MM.1S (cell line): ENCODE data around the gene NAA25.
"Not testable (repeated sequence)": the region's sequence is repeated elsewhere in the genome, so short reads cannot be mapped to it uniquely, and the experiment has no call there.

Source experiments
- DNase-seq: peaks from one replicate; pipeline ENCODE4 v3.0.0-alpha.2; 2015
- H2AFZ ChIP-seq: fragments of 300-600 bp; sonication (generic); 2 replicates; pipeline ENCODE4 v1.6.0; 2016; ENCODE audit warnings: antibody characterized with exemption, low read length
- H3F3A ChIP-seq: fragments of 300-600 bp; sonication (generic); 2 replicates; pipeline ENCODE4 v1.6.1; 2016; ENCODE audit warnings: mild to moderate bottlenecking, antibody characterized with exemption, low read length, moderate library complexity, mixed read lengths; ENCODE audit not compliant: insufficient read depth
- H3K27ac ChIP-seq: fragments of 300-600 bp; sonication (generic); 2 replicates; pipeline ENCODE4 v1.5.1; 2016; ENCODE audit warnings: mild to moderate bottlenecking, low read length
- H3K27me3 ChIP-seq: fragments of 300-600 bp; sonication (generic); replicated peaks from 2 replicates; pipeline ENCODE4 v1.6.0; 2016; ENCODE audit warnings: low read length; ENCODE audit not compliant: insufficient read depth
- H3K36me3 ChIP-seq: fragments of 300-600 bp; sonication (generic); replicated peaks from 2 replicates; pipeline ENCODE4 v1.6.1; 2016; ENCODE audit warnings: mild to moderate bottlenecking, low read length, mixed read lengths; ENCODE audit not compliant: insufficient read depth
- H3K4me1 ChIP-seq: fragments of 300-600 bp; sonication (generic); 2 replicates; pipeline ENCODE4 v1.6.1; 2016; ENCODE audit warnings: low read length, mixed read lengths
- H3K4me2 ChIP-seq: fragments of 300-600 bp; sonication (generic); 2 replicates; pipeline ENCODE4 v1.6.0; 2016; ENCODE audit warnings: low read depth, low read length
- H3K4me3 ChIP-seq: fragments of 300-600 bp; sonication (generic); 2 replicates; pipeline ENCODE4 v1.5.1; 2016; ENCODE audit warnings: low read length, mixed read lengths
- H3K79me2 ChIP-seq: fragments of 300-600 bp; sonication (generic); 2 replicates; pipeline ENCODE4 v1.6.1; 2016; ENCODE audit warnings: mixed run types, low read length, mixed read lengths
- H3K9ac ChIP-seq: fragments of 300-600 bp; sonication (generic); 2 replicates; pipeline ENCODE4 v1.6.1; 2016; ENCODE audit warnings: low read length, mixed read lengths
- H3K9me2 ChIP-seq: fragments of 300-600 bp; sonication (generic); replicated peaks from 2 replicates; pipeline ENCODE4 v1.6.1; 2016; ENCODE audit warnings: mild to moderate bottlenecking, low read length, mixed read lengths; ENCODE audit not compliant: insufficient read depth
- H3K9me3 ChIP-seq: fragments of 300-600 bp; sonication (generic); replicated peaks from 2 replicates; pipeline ENCODE4 v1.6.1; 2016; ENCODE audit warnings: mild to moderate bottlenecking, low read length, mixed read lengths; ENCODE audit not compliant: insufficient read depth
- H4K20me1 ChIP-seq: fragments of 300-600 bp; sonication (generic); 2 replicates; pipeline ENCODE4 v1.6.1; 2016; ENCODE audit warnings: mild to moderate bottlenecking, low read length, moderate library complexity, mixed read lengths; ENCODE audit not compliant: insufficient read depth
- EZH2 ChIP-seq: fragments of 300-600 bp; sonication (generic); optimal IDR thresholded peaks from 2 replicates; pipeline ENCODE3; 2017; ENCODE audit warnings: low read depth, mild to moderate bottlenecking, antibody characterized with exemption, low read length, mixed read lengths
- EZH2phosphoT487 ChIP-seq: fragments of 300-600 bp; sonication (generic); IDR thresholded peaks from 2 replicates; pipeline ENCODE4 v1.6.1; 2018; ENCODE audit warnings: antibody characterized with exemption, low read length
- TF ChIP-seq, protein P1 (sequence below): fragments of 300-600 bp; sonication (generic); IDR thresholded peaks from 2 replicates; pipeline ENCODE4 v1.5.1; 2016; ENCODE audit warnings: antibody characterized with exemption, low read length, mixed read lengths

Gene NAA25

DNA sequence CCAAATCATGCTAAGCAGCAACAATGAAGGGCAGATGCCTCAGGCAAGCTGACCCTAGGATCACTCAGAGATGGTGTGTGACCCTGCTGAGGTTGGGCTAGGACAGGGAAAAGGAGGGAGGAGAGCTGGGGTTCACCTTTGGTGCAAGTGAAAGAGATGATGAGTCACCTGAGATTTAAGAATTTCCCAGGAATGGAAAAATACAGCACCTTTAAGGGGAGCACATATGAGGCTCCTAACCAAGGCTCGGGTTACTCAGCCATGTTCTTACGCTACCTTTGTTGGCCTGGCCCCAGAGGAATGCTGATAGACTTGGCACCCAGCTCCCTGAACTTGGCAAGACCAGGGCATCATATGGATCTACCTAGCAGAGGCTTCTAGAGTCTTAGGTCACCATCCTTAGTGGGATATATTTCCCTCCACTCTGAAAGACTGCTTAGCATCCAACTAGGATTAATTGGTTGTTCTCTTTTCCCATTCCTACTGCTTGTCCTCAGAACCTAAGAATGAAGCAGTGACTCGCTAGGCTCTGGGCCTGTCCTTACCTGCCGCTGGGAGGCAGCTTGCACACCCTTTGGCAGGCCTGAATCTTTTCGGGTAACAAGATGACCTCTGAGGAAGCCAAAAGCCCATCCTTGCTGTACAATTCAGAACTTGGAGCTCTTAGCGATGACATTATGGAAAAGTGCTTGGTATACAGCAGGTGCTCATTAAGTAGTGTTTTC, 4.0 kb upstream of the NAA25 start:
- H3F3A ChIP-seq: no peaks in the 10 kb centered on the region
- no peaks in the 10 kb centered on the region; the same call in 1 of the 2 replicates for H3K4me1 ChIP-seq
- no peaks in the 10 kb centered on the region for H4K20me1 ChIP-seq
- H3K9ac ChIP-seq: no peak overlapping the region
- H3K36me3 ChIP-seq: no peaks in the 10 kb centered on the region
- TF ChIP-seq EZH2phosphoT487: no peak
- TF ChIP-seq, protein P1, sequence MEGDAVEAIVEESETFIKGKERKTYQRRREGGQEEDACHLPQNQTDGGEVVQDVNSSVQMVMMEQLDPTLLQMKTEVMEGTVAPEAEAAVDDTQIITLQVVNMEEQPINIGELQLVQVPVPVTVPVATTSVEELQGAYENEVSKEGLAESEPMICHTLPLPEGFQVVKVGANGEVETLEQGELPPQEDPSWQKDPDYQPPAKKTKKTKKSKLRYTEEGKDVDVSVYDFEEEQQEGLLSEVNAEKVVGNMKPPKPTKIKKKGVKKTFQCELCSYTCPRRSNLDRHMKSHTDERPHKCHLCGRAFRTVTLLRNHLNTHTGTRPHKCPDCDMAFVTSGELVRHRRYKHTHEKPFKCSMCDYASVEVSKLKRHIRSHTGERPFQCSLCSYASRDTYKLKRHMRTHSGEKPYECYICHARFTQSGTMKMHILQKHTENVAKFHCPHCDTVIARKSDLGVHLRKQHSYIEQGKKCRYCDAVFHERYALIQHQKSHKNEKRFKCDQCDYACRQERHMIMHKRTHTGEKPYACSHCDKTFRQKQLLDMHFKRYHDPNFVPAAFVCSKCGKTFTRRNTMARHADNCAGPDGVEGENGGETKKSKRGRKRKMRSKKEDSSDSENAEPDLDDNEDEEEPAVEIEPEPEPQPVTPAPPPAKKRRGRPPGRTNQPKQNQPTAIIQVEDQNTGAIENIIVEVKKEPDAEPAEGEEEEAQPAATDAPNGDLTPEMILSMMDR: no peak
- H2AFZ ChIP-seq: no peak overlapping the region
- H3K9me3 ChIP-seq: no peaks in the 10 kb centered on the region
- DNase-seq: no peak
- H3K9me2 ChIP-seq: no peaks in the 10 kb centered on the region
- no peaks in the 10 kb centered on the region for H3K27me3 ChIP-seq
- no peak overlapping the region for H3K4me2 ChIP-seq
- peaks cover 12% of the 10 kb centered on the region for H3K79me2 ChIP-seq
- no peak overlapping the region for H3K4me3 ChIP-seq
- no peak overlapping the region for H3K27ac ChIP-seq

DNA sequence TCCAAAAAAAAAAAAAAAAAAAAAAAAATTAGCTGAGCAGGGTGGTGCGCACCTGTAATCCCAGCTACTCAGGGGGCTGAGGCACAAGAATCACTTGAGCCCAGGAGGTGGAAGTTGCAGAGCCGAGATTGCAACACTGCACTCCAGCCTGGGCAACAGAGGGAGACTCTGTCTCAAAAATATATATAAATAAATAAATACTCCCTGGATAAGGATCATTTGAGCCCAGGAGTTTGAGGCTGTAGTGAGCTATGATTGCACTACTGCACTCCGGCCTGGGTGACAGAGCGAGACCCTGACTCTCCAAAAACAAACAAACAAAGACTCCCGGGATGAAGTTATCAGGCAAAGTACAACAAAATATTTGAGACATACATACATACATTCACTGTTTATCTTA, 3.3 kb upstream of the NAA25 start:
- no peaks in the 10 kb centered on the region for H3K9me2 ChIP-seq
- H3K36me3 ChIP-seq: no peaks in the 10 kb centered on the region
- no peaks in the 10 kb centered on the region for H3K9me3 ChIP-seq
- no peaks in the 10 kb centered on the region; the same call in 1 of the 2 replicates for H3K4me1 ChIP-seq
- H3F3A ChIP-seq: no peaks in the 10 kb centered on the region
- no peak overlapping the region for H3K27ac ChIP-seq
- no peak overlapping the region for H3K4me2 ChIP-seq
- no peaks in the 10 kb centered on the region for H3K27me3 ChIP-seq
- H3K4me3 ChIP-seq: no peak overlapping the region
- no peak overlapping the region for H2AFZ ChIP-seq
- DNase-seq: no peak
- TF ChIP-seq, protein P1: no peak
- TF ChIP-seq EZH2: no peak
- no peak for TF ChIP-seq EZH2phosphoT487
- no peaks in the 10 kb centered on the region for H4K20me1 ChIP-seq
- no peak overlapping the region for H3K9ac ChIP-seq
- peaks cover 19% of the 10 kb centered on the region for H3K79me2 ChIP-seq

DNA sequence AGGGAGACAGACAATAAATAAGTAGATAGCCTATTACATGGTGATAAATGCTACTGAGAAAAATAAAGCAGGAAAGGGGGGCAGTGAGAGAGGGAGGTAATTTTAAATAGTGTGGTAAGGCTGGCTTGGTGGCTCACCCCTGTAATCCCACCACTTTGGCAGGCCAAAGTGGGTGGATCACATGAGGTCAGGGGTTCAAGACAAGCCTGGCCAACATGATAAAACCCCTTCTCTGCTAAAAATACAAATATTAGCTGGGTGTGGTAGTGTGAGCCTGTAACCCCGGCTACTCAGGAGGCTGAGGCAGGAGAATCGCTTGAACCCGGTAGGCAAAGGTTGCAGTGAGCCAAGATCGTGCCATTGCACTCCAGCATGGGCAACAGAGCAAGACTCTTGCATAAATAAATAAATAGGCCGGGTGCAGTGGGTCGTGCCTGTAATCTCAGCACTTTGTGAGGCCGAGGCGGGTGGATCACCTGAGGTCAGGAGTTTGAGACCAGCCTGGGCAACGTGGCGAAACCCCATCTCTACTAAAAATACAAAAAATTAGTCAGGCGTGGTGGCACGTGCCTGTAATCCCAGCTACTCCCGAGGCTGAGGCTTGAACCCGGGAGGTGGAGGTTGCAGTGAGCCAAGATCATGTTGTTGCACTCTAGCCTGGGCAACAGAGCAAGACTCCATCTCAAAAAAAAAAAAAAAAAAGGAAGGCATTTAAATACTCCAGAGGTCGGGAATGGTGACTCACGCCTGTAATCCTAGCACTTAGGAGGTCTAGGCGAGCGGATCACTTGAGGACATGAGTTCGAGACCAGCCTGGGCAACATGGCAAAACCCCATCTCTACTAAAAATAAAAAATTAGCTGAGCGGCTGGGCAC, 2.4 kb upstream of the NAA25 start:
- Histone ChIP-seq H2AFZ (0 out of 2 replicates have a peak overlapping the region, but pooled peaks have one; percentile 4), H3K79me2 (peaks cover 28% of the 10 kb centered on the region)
- H4K20me1 ChIP-seq, H3K4me1 ChIP-seq, H3K27me3 ChIP-seq, H3K36me3 ChIP-seq, H3K9me3 ChIP-seq, H3K4me2 ChIP-seq, H3F3A ChIP-seq, DNase-seq, H3K9me2 ChIP-seq, H3K4me3 ChIP-seq, H3K27ac ChIP-seq, H3K9ac ChIP-seq: not testable (repeated sequence)
